Measurements from ENCODE around the gene WIPI1. TPM values are rescaled to one million over a fixed set of nuclear protein-coding genes. Genes with fewer than 3 reads are reported as not detected.

Gene WIPI1
- total RNA-seq, 2 experiments from 2014 or later: 34.4 to 43.5 TPM

DNA sequence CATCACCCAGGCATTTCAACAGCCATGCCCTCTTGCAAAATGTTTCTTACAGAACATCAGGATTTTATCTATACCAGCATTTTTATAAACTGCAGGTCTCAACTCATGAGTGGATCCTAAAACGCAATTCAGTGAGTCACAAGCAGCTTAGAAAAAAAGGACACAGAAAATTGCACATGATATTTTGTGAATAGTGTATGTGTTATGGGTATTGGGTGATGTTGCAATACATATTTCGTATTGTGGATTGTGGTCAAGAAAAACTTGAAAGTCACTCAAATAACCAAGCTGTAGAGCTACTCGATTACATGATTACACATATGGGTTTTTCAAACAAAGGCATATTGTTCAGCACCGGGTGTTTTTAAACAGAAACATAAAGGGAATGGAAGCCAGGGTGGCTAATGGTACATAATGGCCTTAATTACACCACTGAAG is 1.4 kb downstream of the WIPI1 start:
- Histone ChIP-seq H3K4me1 (ENCODE audit: insufficient read depth, low read length, poor library complexity, severe bottlenecking) (peaks cover 55% of the 10 kb centered on the region), H3K4me3 (ENCODE audit: low read depth, low read length, poor library complexity, severe bottlenecking) (peak overlapping the region; percentile 73), H3K36me3 (ENCODE audit: insufficient read depth, low read length) (peaks cover 10% of the 10 kb centered on the region), H2AFZ (ENCODE audit: low read length) (no peak overlapping the region), H3K4me2 (ENCODE audit: low read length) (peak overlapping the region; percentile 96), H4K20me1 (ENCODE audit: insufficient read depth, low read length) (no peaks in the 10 kb centered on the region), H3K79me2 (ENCODE audit: insufficient read depth, low read depth, low read length) (peaks cover 7% of the 10 kb centered on the region; the same call in 1 of the 2 replicates), H3K9me3 (ENCODE audit: low read length) (no peaks in the 10 kb centered on the region), H3K27ac (ENCODE audit: low read depth, low read length, poor library complexity, severe bottlenecking) (no peak overlapping the region), H3K9me2 (ENCODE audit: insufficient read depth, low read length) (no peaks in the 10 kb centered on the region)
- no peak for DNase-seq (ENCODE audit: low spot score)
- CTCF ChIA-PET (ENCODE audit: unreplicated experiment): interaction anchor here (1.0 kb wide), 1 partner anchor 12 kb away, joined by 3 read pairs; no protein-coding TSS in a partner anchor
- no peak for TF ChIP-seq EZH2phosphoT487 (IDR thresholded peaks at IDR 0.05; ENCODE audit: borderline replicate concordance, low read depth, low read length)
- intact Hi-C loops (cut with micrococcal nuclease; ENCODE audit: unreplicated experiment): no loop called here
- BruUV-seq (replicated peaks): no TSS peak
- POLR2A ChIA-PET: interaction anchor here (0.5 to 7.6 kb wide), 8 partner anchors 9 to 1049 kb away, joined by 3 to 138 read pairs (median 4); no protein-coding TSS in a partner anchor

DNA sequence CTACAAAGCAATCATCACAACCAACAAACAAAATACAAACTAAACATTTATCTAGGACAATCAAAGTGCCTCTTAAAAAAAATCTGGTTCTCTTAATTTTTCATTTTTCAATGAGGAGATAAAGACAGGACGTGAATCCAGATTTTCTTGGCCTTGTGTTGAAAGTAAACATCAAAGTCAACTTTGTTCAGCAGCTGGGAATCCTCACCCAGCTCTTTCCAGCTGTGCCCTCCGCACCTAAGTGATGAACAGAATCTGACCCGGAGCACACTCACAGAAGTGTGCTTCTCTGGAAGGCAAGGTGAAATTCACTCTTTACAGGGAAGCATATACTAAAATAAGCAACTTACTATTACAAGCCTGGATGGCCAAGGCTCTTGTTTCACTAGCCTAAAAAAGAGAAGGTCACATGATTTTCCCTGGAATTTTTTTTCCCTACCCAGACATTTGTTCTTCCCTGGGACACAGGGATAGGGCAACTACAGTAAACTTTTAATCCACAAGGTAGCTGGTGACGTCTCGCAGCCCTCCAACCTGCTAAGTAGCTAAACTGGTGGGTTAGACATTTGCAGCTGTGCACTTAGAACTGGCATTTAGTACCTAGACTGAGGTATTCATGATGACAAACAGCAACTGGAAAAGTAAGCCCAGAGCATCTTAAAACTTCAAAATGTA is 3.2 kb downstream of the WIPI1 start:
- POLR2A ChIA-PET: interaction anchor here (0.5 to 7.6 kb wide), 7 partner anchors 8 to 273 kb away, joined by 3 to 138 read pairs (median 3); no protein-coding TSS in a partner anchor

DNA sequence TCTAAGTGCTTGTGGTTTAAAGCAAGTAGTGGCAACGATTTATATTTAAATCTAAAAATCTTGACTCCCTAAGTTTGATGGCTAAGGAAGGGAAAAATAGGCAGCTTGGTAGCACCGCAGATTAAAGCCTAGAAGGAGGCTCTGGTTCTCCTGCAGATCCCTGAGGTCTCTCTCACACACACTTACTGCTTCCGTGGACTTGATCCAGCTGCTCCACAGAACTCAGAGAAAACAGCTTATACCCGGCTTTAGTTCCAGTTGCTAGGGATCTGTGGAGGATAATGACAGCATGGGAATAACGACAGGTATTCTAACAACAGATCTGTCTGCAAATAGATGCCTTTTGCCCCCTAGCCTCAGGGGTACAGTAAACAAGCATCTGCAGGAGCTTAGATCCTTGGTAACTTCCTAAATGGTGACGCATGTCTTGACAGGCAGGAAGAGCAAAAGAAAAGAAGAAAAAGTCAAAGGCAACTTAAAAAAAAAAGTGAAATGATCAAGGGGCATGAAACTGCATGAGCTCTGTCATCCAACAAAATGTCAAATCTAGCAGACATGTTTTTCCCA is 4.5 kb downstream of the WIPI1 start:
- H3K4me2 ChIP-seq (ENCODE audit: low read length): no peak overlapping the region
- peaks cover 25% of the 10 kb centered on the region for H3K4me1 ChIP-seq (ENCODE audit: insufficient read depth, low read length, poor library complexity, severe bottlenecking)
- no peak for TF ChIP-seq EZH2phosphoT487 (IDR thresholded peaks at IDR 0.05; ENCODE audit: borderline replicate concordance, low read depth, low read length)
- TF ChIP-seq, protein P1, sequence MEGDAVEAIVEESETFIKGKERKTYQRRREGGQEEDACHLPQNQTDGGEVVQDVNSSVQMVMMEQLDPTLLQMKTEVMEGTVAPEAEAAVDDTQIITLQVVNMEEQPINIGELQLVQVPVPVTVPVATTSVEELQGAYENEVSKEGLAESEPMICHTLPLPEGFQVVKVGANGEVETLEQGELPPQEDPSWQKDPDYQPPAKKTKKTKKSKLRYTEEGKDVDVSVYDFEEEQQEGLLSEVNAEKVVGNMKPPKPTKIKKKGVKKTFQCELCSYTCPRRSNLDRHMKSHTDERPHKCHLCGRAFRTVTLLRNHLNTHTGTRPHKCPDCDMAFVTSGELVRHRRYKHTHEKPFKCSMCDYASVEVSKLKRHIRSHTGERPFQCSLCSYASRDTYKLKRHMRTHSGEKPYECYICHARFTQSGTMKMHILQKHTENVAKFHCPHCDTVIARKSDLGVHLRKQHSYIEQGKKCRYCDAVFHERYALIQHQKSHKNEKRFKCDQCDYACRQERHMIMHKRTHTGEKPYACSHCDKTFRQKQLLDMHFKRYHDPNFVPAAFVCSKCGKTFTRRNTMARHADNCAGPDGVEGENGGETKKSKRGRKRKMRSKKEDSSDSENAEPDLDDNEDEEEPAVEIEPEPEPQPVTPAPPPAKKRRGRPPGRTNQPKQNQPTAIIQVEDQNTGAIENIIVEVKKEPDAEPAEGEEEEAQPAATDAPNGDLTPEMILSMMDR (conservative IDR thresholded peaks at IDR 0.05; ENCODE audit: low read length): no peak
- BruUV-seq (replicated peaks): no TSS peak
- CTCF ChIA-PET (ENCODE audit: unreplicated experiment): no interaction called here
- intact Hi-C loops (cut with micrococcal nuclease; ENCODE audit: unreplicated experiment): no loop called here
- no peak overlapping the region for H3K27ac ChIP-seq (ENCODE audit: low read depth, low read length, poor library complexity, severe bottlenecking)
- no peak overlapping the region for H2AFZ ChIP-seq (ENCODE audit: low read length)
- H3K36me3 ChIP-seq (ENCODE audit: insufficient read depth, low read length): peaks cover 39% of the 10 kb centered on the region
- no peaks in the 10 kb centered on the region for H3K9me3 ChIP-seq (ENCODE audit: low read length)
- H3K4me3 ChIP-seq (ENCODE audit: low read depth, low read length, poor library complexity, severe bottlenecking): no peak overlapping the region
- H3K9me2 ChIP-seq (ENCODE audit: insufficient read depth, low read length): no peaks in the 10 kb centered on the region
- POLR2A ChIA-PET: interaction anchor here (0.6 to 7.6 kb wide), 6 partner anchors 11 to 272 kb away, joined by 3 to 138 read pairs (median 4); no protein-coding TSS in a partner anchor
- peaks cover 7% of the 10 kb centered on the region; the same call in 1 of the 2 replicates for H3K79me2 ChIP-seq (ENCODE audit: insufficient read depth, low read depth, low read length)
- H4K20me1 ChIP-seq (ENCODE audit: insufficient read depth, low read length): no peaks in the 10 kb centered on the region
- DNase-seq (ENCODE audit: low spot score): no peak

More for the DNA sequence above, 3.2 kb downstream of the WIPI1 start:
- no TSS peak for BruUV-seq (replicated peaks)
- H3K79me2 ChIP-seq (ENCODE audit: insufficient read depth, low read depth, low read length): peaks cover 7% of the 10 kb centered on the region; the same call in 1 of the 2 replicates
- H2AFZ ChIP-seq (ENCODE audit: low read length): no peak overlapping the region
- DNase-seq (ENCODE audit: low spot score): no peak
- no peaks in the 10 kb centered on the region for H3K9me2 ChIP-seq (ENCODE audit: insufficient read depth, low read length)
- no peak overlapping the region for H3K4me3 ChIP-seq (ENCODE audit: low read depth, low read length, poor library complexity, severe bottlenecking)
- H3K4me1 ChIP-seq (ENCODE audit: insufficient read depth, low read length, poor library complexity, severe bottlenecking): peaks cover 37% of the 10 kb centered on the region
- CTCF ChIA-PET (ENCODE audit: unreplicated experiment): no interaction called here
- TF ChIP-seq, protein P1 (conservative IDR thresholded peaks at IDR 0.05; ENCODE audit: low read length): no peak
- no peak for TF ChIP-seq EZH2phosphoT487 (IDR thresholded peaks at IDR 0.05; ENCODE audit: borderline replicate concordance, low read depth, low read length)
- H3K27ac ChIP-seq (ENCODE audit: low read depth, low read length, poor library complexity, severe bottlenecking): no peak overlapping the region
- no peak overlapping the region for H3K4me2 ChIP-seq (ENCODE audit: low read length)
- intact Hi-C loops (cut with micrococcal nuclease; ENCODE audit: unreplicated experiment): no loop called here
- H3K9me3 ChIP-seq (ENCODE audit: low read length): no peaks in the 10 kb centered on the region
- no peaks in the 10 kb centered on the region for H4K20me1 ChIP-seq (ENCODE audit: insufficient read depth, low read length)
- H3K36me3 ChIP-seq (ENCODE audit: insufficient read depth, low read length): peaks cover 28% of the 10 kb centered on the region

Measured in OCI-LY7 (cell line).